K562 (cell line): Measurements from ENCODE around the gene CCDC136. TPM values are rescaled to one million over a fixed set of nuclear protein-coding genes. Genes with fewer than 3 reads are reported as not detected.

ENCODE experiments used
- ATAC-seq: fragments of 200-7000 bp; cut with Tn5 transposase; 3 replicates; pipeline ENCODE4 v1.9.1; 2020; ENCODE audit warnings: moderate library complexity
- BruUV-seq: library from RNA; stranded (reverse); fragments of 400-500 nt; replicated peaks from 2 replicates; lab custom pipeline; 2021; lab: Mats Ljungman, UMichigan
- CTCF ChIA-PET: fragments of 300-600 bp; formaldehyde crosslinking; extraction: SDS; loops from one replicate; lab custom pipeline; 2021; ENCODE audit warnings: low intra/inter-chr PET ratio; lab: Yijun Ruan, JAX
- POLR2A ChIA-PET: fragments of 300-600, 350-650 bp; sonication (Branson Sonifier 250); formaldehyde crosslinking; extraction: SDS; loops from one replicate; lab custom pipeline; 2021; ENCODE audit warnings: antibody characterized with exemption, inconsistent platforms; lab: Yijun Ruan, JAX
- DNase-seq, 4 experiments: peaks; one replicate each; pipeline versions ENCODE4 v3.0.0 to v3.0.0-alpha.2; 2011 to 2018; ENCODE audit warnings: low spot score in 3 of 4, mixed read lengths in 3 of 4; ENCODE audit errors: extremely low read depth in 1 of 4
- FAIRE-seq: peaks from 2 replicates; lab custom pipeline; 2011; peaks lifted over from hg19 to GRCh38; lab: Jason Lieb, UNC
- H2AFZ ChIP-seq: 2 replicates; pipeline ENCODE4 v1.6.0; 2011; ENCODE audit warnings: low read depth, low read length, control low read depth, inconsistent platforms
- H3K27ac ChIP-seq: fragments of 200-600 bp; 3 replicates; pipeline ENCODE4 v1.8.0; 2011; ENCODE audit warnings: low read depth, mild to moderate bottlenecking, control low read depth, inconsistent platforms, low read length, moderate library complexity, mixed read lengths; ENCODE audit errors: extremely low read depth
- H3K27me3 ChIP-seq, 2 experiments: fragments of 300-600 bp in 1 of 2; 2 replicates in 1 of 2; 3 replicates in 1 of 2; pipeline versions ENCODE4 v1.6.0 to v1.8.0; 2011; ENCODE audit warnings: inconsistent platforms in 2 of 2, low read length in 2 of 2, mild to moderate bottlenecking in 1 of 2, mixed read lengths in 1 of 2, moderate library complexity in 1 of 2; ENCODE audit not compliant: control insufficient read depth in 2 of 2, insufficient read depth in 2 of 2
- H3K36me3 ChIP-seq: fragments of 300-600 bp; 3 replicates; pipeline ENCODE4 v1.8.0; 2011; ENCODE audit warnings: mild to moderate bottlenecking, low read length, inconsistent platforms; ENCODE audit not compliant: control insufficient read depth, insufficient read depth
- H3K4me1 ChIP-seq, 2 experiments: fragments of 200-600 bp in 1 of 2; replicated peaks in 1 of 2; 2 replicates in 1 of 2; 3 replicates in 1 of 2; pipeline versions ENCODE4 v1.5.1 to v1.8.0; 2011; ENCODE audit warnings: inconsistent platforms in 2 of 2, low read length in 2 of 2, mild to moderate bottlenecking in 1 of 2, mixed read lengths in 1 of 2, moderate library complexity in 1 of 2; ENCODE audit not compliant: control insufficient read depth in 2 of 2, insufficient read depth in 2 of 2
- H3K4me2 ChIP-seq: 2 replicates; pipeline ENCODE4 v1.6.1; 2011; ENCODE audit warnings: low read length, control low read depth, inconsistent platforms, mixed read lengths; ENCODE audit not compliant: insufficient read depth
- H3K4me3 ChIP-seq: fragments of 200-600 bp; sonication (generic), shearing (Covaris generic); 2 replicates; pipeline ENCODE4 v1.5.1; 2016; ENCODE audit warnings: control low read depth, inconsistent platforms
- H3K79me2 ChIP-seq: fragments of 200-600 bp; 3 replicates; pipeline ENCODE4 v1.8.0; 2011; ENCODE audit warnings: low read length, inconsistent platforms; ENCODE audit not compliant: control insufficient read depth, insufficient read depth
- H3K9ac ChIP-seq, 2 experiments: 2 replicates each; pipeline versions ENCODE4 v1.6.0 to v1.6.1; 2011; ENCODE audit warnings: low read depth in 2 of 2, low read length in 2 of 2, control low read depth in 1 of 2, inconsistent platforms in 1 of 2, mild to moderate bottlenecking in 1 of 2, mixed read lengths in 1 of 2; ENCODE audit not compliant: insufficient read depth in 1 of 2
- H3K9me1 ChIP-seq: one replicate; pipeline ENCODE4 v1.6.0; 2011; ENCODE audit warnings: inconsistent platforms, mild to moderate bottlenecking, low read length, moderate library complexity; ENCODE audit not compliant: control insufficient read depth, insufficient read depth
- H3K9me3 ChIP-seq: replicated peaks from 2 replicates; pipeline ENCODE4 v1.5.1; 2011; ENCODE audit warnings: low read depth, low read length, inconsistent platforms; ENCODE audit not compliant: control insufficient read depth, insufficient read depth
- H4K20me1 ChIP-seq: replicated peaks from 2 replicates; pipeline ENCODE4 v1.6.1; 2011; ENCODE audit warnings: low read length, inconsistent platforms, mixed read lengths; ENCODE audit not compliant: control insufficient read depth, insufficient read depth
- CSDE1 ChIP-seq, 2 experiments: fragments of 450-650 bp; IDR thresholded peaks; 2 replicates each; pipeline ENCODE4 v1.6.1; 2016; ENCODE audit warnings: mild to moderate bottlenecking in 1 of 2
- GTF2A2 ChIP-seq: IDR thresholded peaks from 2 replicates; pipeline ENCODE4 v1.6.1; 2016; ENCODE audit warnings: mild to moderate bottlenecking, missing genetic modification characterization, missing compliant biosample characterization
- MIER1 ChIP-seq: fragments of 450-650 bp; IDR thresholded peaks from 2 replicates; pipeline ENCODE4 v1.6.1; 2016; ENCODE audit warnings: antibody characterized with exemption, mild to moderate bottlenecking, low read depth
- MTA2 ChIP-seq: fragments of 450-650 bp; IDR thresholded peaks from 2 replicates; pipeline ENCODE4 v1.6.1; 2016; ENCODE audit warnings: low read depth
- MYNN ChIP-seq, 2 experiments: sonication (generic); formaldehyde crosslinking in 1 of 2; IDR thresholded peaks; 2 replicates each; pipeline versions ENCODE4 v1.5.0 to v1.6.1; 2016 to 2020; ENCODE audit warnings: antibody characterized with exemption in 1 of 2, missing genetic modification reagents in 1 of 2
- NR3C1 ChIP-seq: sonication (generic); formaldehyde crosslinking; IDR thresholded peaks from 2 replicates; pipeline ENCODE4 v1.8.1; 2022; ENCODE audit warnings: missing genetic modification reagents
- POLR2G ChIP-seq: fragments of 200-400 bp; formaldehyde crosslinking; IDR thresholded peaks from 2 replicates; pipeline ENCODE4 v1.6.1; 2017; ENCODE audit warnings: low read depth, mild to moderate bottlenecking, antibody characterized with exemption, low read length, moderate library complexity
- RBBP5 ChIP-seq: fragments of 200-600 bp; sonication (generic); IDR thresholded peaks from 2 replicates; pipeline ENCODE4 v1.6.1; 2012; ENCODE audit warnings: borderline replicate concordance, mild to moderate bottlenecking, low read length, control low read depth, inconsistent platforms; ENCODE audit not compliant: insufficient read depth, poor library complexity, severe bottlenecking
- RBM25 ChIP-seq: fragments of 200-400 bp; formaldehyde crosslinking; IDR thresholded peaks from 2 replicates; pipeline ENCODE4 v1.6.1; 2018; ENCODE audit warnings: low read length, low read depth, moderate library complexity; ENCODE audit not compliant: severe bottlenecking
- SMARCB1 ChIP-seq: IDR thresholded peaks from 2 replicates; pipeline ENCODE4 v1.6.1; 2011; ENCODE audit warnings: improper control_type of control experiment, low read depth; ENCODE audit not compliant: insufficient read length
- SOX6 ChIP-seq: fragments of 450-650 bp; IDR thresholded peaks from 2 replicates; pipeline ENCODE4 v1.6.1; 2014; ENCODE audit warnings: mild to moderate bottlenecking
- THRAP3 ChIP-seq: fragments of 450-650 bp; IDR thresholded peaks from 2 replicates; pipeline ENCODE4 v1.6.1; 2016; ENCODE audit warnings: mild to moderate bottlenecking, inconsistent platforms, borderline replicate concordance
- YY1 ChIP-seq, 3 experiments: IDR thresholded peaks; 2 replicates each; pipeline ENCODE4 v1.6.1; 2011; ENCODE audit warnings: low read length in 2 of 3, mild to moderate bottlenecking in 2 of 3, moderate library complexity in 2 of 3, borderline replicate concordance in 1 of 3, control low read depth in 1 of 3, low read depth in 1 of 3; ENCODE audit not compliant: insufficient read depth in 3 of 3, insufficient replicate concordance in 2 of 3, control insufficient read depth in 1 of 3, insufficient read length in 1 of 3; ENCODE audit errors: extremely low read depth in 1 of 3
- ZKSCAN3 ChIP-seq: fragments of 250-450 bp; sonication (Bioruptor Pico); IDR thresholded peaks from 2 replicates; pipeline ENCODE4 v1.4.0; 2020
- ZNF644 ChIP-seq: fragments of 200-800 bp; sonication (Bioruptor generic); IDR thresholded peaks from 2 replicates; pipeline ENCODE4 v1.6.1; 2016; ENCODE audit warnings: low read depth, missing genetic modification characterization, missing compliant biosample characterization
- WGBS: fragments of 100-300 bp; shearing (Covaris generic); methylation state at CpG from one replicate; pipeline ENCODE4 v1.1.6; 2016; ENCODE audit warnings: low coverage, mixed read lengths; ENCODE audit not compliant: insufficient coverage; ENCODE audit errors: missing lambda C conversion rate; 5-methylcytosine and 5-hydroxymethylcytosine counted together
- in situ Hi-C: fragments of 300-500 bp; cut with MboI; formaldehyde crosslinking; loops from 4 replicates; pipeline ENCODE4 v1.15.0; 2018; ENCODE audit warnings: inconsistent platforms, mixed read lengths
- intact Hi-C: fragments of 100-400 bp; cut with micrococcal nuclease; formaldehyde crosslinking; loops from 2 replicates; pipeline ENCODE4 v1.14.2; 2022
- polyA plus RNA-seq, 8 experiments: library from polyadenylated mRNA; depleted of rRNA in 4 of 8; stranded (reverse) in 5 of 8; unstranded in 3 of 8; fragments of >200 nt; fragmentation: Nextera tagmentation in 2 of 8; fragmentation: Illumina TruSeq in 1 of 8; extraction: Ambion mirVana in 2 of 8; extraction: Trizol in 1 of 8; gene quantifications; 2 replicates each; pipeline versions ENCODE4 v1.2.1 to v1.2.3, GENCODE V29; 2011 to 2014; ENCODE audit warnings: inconsistent platforms in 1 of 8, missing spikeins in 1 of 8
- total RNA-seq, 7 experiments: library from RNA; depleted of rRNA in 6 of 7; stranded (reverse); fragments of >200 nt in 6 of 7; fragmentation: Illumina TruSeq in 2 of 7; extraction: Trizol in 2 of 7; gene quantifications; 2 replicates each; pipeline versions ENCODE4 v1.2.1 to v1.2.3, GENCODE V29; 2011 to 2021; ENCODE audit warnings: low replicate concordance in 1 of 7

CCDC136 gene
- total and polyA plus RNA-seq, 9 of the 15 experiments (the other 6 are each of a cell fraction or from before 2014, with no cell fraction given), result 2.4 to 40.8 (median 26.5) TPM

DNA sequence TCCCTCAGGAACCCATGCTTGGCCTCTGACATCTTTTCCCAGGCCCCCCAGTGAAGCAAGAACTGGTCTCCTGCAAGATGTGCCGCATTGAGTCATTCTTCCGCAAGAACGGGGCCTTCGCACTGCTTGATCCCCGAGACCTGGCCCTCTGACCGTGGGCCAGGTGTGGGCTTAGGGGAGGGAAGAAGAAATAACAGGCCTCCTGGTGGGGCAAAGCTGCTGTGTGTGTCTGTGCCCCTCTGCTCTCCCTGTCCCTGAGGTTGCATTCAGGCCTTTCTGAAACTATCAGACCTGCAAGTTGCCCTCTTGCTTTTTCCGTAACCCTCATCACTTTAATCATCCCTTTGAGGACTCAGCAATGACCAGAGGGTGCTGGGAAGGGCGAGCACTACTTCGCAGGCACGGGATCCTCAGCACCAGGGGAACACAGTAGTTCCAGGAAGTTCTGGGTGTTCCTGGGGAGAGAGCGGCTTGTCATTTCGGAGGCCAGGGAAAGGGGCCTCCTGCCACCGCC lies 76.9 kb downstream of the CCDC136 start:
- no peak overlapping the region for H3K4me3 ChIP-seq
- no peak overlapping the region for H3K4me2 ChIP-seq
- no peaks in the 10 kb centered on the region; the same call in 1 of the 2 replicates for H4K20me1 ChIP-seq
- peaks cover 30% of the 10 kb centered on the region for H3K79me2 ChIP-seq
- ATAC-seq, result no peak
- in situ Hi-C loops (no loop called here), intact Hi-C loops (no loop called here)
- CTCF ChIA-PET, result no interaction called here
- H3K9ac ChIP-seq, result no peak overlapping the region
- no peak overlapping the region for H3K27ac ChIP-seq
- TF ChIP-seq MIER1, result no peak
- H2AFZ ChIP-seq, result no peak overlapping the region
- H3K27me3 ChIP-seq, result no peaks in the 10 kb centered on the region
- H3K9me3 ChIP-seq, result no peaks in the 10 kb centered on the region
- DNase-seq, result no peak
- FAIRE-seq, result no peak
- no peaks in the 10 kb centered on the region for H3K9me1 ChIP-seq
- no TSS peak for BruUV-seq
- WGBS, result 94% methylated on average over 13 of the region's 13 CpGs
- H3K4me1 ChIP-seq, result peaks cover 0 to 32% of the 10 kb centered on the region in 2 experiments; a peak in 2 of 5 replicates
- peaks cover 43% of the 10 kb centered on the region for H3K36me3 ChIP-seq
- POLR2A ChIA-PET, result interaction anchor here (0.6 to 1.2 kb wide), 2 partner anchors 36 to 443 kb away, joined by 3 to 4 read pairs; no protein-coding TSS in a partner anchor

DNA sequence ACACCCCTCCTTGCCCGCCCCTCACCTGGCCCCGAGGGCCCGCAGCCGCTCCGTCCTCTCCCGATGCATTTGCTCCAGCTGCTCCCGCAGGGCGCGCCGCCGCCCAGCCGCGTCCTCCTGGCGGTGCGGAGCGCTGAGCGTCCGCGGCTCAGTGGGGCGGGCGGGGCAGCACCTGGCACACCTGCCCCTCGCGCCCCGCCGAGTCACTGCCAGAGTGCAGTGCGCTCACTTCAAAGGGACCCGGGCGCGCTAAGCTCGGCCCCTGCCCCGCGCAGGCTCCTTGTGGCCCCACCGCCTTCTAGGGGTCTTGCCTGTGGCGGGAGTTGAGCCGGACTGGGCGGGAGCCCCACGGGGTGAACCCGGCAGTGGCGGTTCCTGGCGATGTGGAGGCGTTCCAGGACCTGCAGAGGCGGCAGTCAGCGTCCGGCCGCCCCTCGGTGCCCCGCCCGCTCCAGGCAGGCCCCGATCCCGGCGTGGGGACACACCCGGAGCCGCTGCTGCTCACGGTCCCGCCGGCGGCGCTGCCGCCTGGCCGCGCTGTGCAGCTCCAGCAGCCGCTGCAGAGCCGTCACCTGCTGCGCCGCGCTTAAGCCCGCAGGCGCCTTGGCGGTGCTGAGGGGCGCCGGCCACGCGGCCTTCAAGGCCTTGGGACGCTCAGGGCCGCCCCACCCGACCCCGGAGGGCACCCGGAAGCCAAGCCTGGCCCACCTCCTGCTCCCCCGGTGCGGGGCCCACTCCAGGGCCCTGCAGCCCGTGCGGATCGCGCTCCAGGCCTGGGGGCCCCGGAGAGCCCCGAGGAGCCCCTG lies 77.6 kb downstream of the CCDC136 start:
- Histone ChIP-seq H3K4me2 (no peak overlapping the region), H3K9me1 (no peaks in the 10 kb centered on the region), H3K36me3 (peaks cover 41% of the 10 kb centered on the region), H2AFZ (no peak overlapping the region), H3K4me1 (peaks cover 0 to 33% of the 10 kb centered on the region in 2 experiments; a peak in 2 of 5 replicates), H3K9ac (no peak overlapping the region), H4K20me1 (no peaks in the 10 kb centered on the region; the same call in 1 of the 2 replicates), H3K4me3 (no peak overlapping the region), H3K9me3 (no peaks in the 10 kb centered on the region), H3K27me3 (no peaks in the 10 kb centered on the region), H3K27ac (no peak overlapping the region), H3K79me2 (peaks cover 23% of the 10 kb centered on the region)
- CTCF ChIA-PET, result no interaction called here
- no TSS peak for BruUV-seq
- intact Hi-C loops (no loop called here), in situ Hi-C loops (no loop called here)
- no peak for ATAC-seq
- DNase-seq, result peak in 1 of 4 experiments; percentile 48
- no peak for FAIRE-seq
- POLR2A ChIA-PET, result interaction anchor here (0.6 kb wide), 1 partner anchor 95 kb away, joined by 3 read pairs; no protein-coding TSS in a partner anchor
- 93% methylated on average over 52 of the region's 86 CpGs for WGBS
- TF ChIP-seq THRAP3, result no peak
- TF ChIP-seq SMARCB1, result no peak
- no peak for TF ChIP-seq GTF2A2 (tag)
- TF ChIP-seq NR3C1 (CRISPR knock-in tag), result no peak
- TF ChIP-seq RBM25, result no peak
- no peak for TF ChIP-seq MTA2
- no peak for TF ChIP-seq ZNF644 (tag)
- TF ChIP-seq CSDE1 (IDR thresholded peaks at IDR 0.05), result no peak
- TF ChIP-seq YY1 (IDR thresholded peaks at IDR 0.05; ENCODE audit: borderline replicate concordance in 1 of 3, control insufficient read depth in 1 of 3, extremely low read depth in 1 of 3, insufficient read depth in 3 of 3, insufficient read length in 1 of 3, insufficient replicate concordance in 2 of 3, low read depth in 1 of 3, low read length in 2 of 3), result no peak
- TF ChIP-seq MYNN (IDR thresholded peaks at IDR 0.05), result no peak
- no peak for TF ChIP-seq MYNN (CRISPR knock-in tag; IDR thresholded peaks at IDR 0.05)
- TF ChIP-seq RBBP5, result no peak
- TF ChIP-seq SOX6, result no peak
- peak; percentile 65 for TF ChIP-seq POLR2G
- no peak for TF ChIP-seq ZKSCAN3
